NCI-H446 (cell line): ENCODE results near the gene ST3GAL5.

ENCODE experiments used
- DNase-seq, 2 experiments: peaks; one replicate each; lab custom pipeline; 2025; lab: John Stamatoyannopoulos, UW

Gene ST3GAL5

DNA sequence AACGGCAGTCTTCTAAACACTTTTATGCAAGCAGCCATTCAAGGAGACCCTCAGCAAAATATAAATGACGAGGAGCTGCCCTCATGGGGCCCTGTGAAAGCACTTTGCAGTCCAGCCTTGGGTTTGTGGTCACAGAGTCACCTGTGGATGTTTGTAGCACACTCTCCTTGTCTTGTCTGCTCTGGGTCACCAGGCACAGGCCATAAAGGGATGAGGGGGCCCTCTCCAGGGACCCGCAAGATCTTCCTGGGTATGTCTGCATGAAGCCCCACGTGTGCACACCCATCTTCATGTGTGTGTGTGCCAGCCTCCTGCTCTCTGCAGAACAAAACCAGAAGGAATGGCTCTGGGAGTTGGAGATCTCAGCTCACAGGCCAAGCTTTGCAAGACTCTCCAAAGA is 98.8 kb downstream of the ST3GAL5 start:
- no peak for DNase-seq

DNA sequence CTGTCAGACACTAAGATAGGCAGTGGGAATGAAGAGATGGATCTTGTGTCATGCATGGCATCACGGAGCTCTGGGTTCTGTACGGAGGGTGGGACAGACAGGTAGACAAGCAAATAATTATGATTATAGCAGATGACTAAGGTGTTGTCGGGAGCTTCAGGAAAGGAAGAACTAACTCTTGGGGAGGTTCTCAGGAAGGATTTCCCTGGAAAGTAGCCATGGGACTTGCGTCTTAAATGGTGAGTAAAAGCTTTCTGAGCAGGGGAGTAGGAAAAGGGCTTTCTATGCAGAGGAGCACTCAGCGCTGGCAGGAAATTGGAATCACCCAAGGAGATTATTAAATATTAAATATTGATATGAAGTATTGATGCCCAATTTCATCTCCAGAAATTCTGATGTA is 99.5 kb downstream of the ST3GAL5 start:
- DNase-seq: no peak

DNA sequence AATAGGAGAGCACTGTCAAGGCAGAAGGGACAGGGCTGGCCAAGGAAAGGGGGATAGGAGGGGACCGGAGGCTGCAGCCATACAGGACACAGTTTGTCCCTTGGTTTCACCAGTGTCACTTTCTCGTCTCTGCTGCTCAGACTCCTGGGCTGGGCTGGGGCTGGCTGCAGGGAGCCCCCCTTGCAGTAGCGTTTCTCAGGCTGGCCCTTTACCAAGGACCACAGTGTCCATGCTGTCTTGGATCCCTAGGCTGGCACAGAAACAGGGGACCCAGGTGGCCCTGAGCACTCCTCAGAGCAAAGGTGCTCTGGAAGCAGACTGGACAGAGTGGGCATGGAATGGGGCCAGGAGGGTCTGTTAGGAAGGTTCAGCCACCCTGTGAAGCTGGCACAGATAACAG is 100.2 kb downstream of the ST3GAL5 start:
- no peak for DNase-seq

DNA sequence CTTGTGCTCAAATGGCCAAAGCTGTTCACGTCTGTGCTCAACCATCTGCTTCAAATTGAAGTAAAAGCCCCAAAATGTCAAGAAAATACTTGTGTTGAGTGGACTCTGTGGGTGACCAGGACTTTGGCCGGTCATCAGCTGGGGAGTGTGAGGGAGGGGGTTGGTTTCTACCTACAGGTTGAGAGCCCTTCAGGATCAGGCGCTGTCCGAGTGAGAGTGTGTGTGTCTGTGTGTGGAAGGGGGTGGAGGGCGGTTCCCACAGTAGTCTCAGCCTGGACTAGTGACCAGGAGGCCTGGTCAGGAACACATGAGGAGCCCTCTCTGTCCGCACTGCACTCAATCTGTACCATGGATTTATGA is 100.8 kb downstream of the ST3GAL5 start:
- no peak for DNase-seq

DNA sequence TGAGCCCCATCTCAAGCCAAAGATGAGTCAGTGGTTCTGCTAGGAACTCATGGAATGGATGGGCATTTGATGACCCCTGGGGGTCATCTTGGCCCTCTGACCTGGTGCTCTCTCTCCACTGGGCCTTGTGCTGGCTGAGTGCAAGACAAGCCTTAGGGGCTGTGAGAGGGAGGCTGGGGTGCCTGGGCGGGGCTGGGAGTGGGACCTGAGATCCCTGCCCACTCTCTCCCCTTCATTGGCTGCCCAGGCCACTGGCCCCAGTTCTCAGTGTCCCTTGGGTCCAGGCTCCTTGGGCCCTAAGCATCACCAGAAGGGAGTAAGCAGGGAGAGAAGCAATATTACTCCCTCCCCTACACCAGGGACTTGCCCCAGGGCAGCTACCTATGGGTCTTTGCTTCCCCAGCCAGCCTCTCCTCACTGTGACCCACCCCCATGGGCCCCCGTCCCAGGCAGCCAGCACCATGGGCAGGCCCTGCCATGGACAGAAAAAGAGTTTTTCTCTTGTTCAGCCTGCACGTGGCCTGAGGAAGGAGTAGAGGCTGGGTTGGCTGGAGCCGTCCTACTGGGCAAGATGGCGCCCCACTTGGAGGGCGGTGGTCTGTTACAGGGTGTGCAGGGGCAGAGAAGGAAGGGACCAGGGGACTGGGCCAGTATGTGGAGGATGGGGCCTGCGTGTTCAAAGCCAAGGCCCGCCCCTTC is 101.4 kb downstream of the ST3GAL5 start:
- no peak for DNase-seq
